ENCODE data around the gene ZMIZ1.

The ZMIZ1 gene

GRCh38 chr10:79178614-79179163, 109.9 kb downstream of the ZMIZ1 start:
- DNase-seq = peak; percentile 95

- peak; percentile 73 for DNase-seq
These were observed 110.6 kb downstream of the ZMIZ1 start for GRCh38 chr10:79179164-79179956.

- DNase-seq = no peak
These were observed 111.2 kb downstream of the ZMIZ1 start for GRCh38 chr10:79179957-79180309.

DNA sequence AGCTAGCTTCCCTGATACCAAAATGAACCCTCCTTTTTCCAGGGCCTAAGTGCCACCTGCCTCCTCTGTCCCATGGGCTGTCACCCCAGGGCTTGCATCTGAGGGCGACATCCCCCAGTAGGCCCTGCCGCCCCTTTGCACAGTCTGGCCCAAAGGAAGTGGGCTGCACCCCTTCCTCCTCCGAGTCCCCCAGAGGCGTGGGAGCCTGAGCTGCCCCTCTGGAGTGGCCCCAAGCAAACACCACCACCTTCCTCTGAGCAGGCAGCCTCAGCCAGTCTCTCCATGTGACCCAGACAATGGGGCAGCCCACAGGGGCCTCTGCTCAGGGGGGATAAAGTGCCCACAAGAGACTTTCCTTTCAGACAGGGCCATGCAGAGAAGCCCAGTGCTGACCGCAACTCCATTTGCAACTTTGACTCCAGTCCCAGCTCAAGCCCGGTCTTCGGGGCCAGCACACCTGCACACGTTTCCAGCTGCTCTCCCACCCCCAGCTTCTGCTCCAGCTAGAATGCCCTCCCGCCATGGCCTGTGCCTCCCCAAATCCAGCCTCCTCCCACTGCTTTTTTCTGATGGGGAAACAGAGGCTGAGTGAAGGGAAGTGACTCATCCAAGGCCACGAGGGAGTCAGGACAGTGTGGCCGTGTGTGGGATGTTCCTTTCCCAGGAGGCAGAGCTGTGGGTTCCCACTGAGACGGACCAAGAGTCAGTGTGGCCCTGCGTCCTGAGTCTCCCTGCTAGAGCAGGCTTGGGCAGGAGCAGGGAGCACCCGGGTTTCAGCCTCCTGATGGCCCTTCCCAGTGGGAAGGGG, 111.9 kb downstream of the ZMIZ1 start:
- no peak for DNase-seq

DNA sequence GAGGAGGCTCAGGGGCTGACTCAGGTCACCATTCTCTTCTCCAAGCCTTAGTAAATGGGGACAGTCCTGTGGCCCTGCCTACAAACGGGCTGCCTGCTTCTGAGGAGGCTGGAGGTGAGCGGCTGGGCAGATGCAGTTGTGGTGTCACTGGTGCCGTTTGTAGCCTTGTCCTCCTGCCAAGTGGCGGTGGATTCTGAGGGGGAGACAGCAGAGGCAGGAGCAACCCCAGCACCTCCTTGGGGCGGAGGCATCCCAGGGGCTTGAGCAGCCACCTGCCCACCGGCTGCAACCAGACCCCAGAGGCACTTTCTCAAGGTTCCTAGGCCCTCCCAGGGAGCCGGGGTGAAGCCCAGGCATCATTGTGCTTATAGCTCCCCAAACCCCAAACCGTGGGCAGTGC, 112.5 kb downstream of the ZMIZ1 start:
- no peak for DNase-seq

- no peak for DNase-seq
These were observed 113.1 kb downstream of the ZMIZ1 start for GRCh38 chr10:79181698-79182521.

GRCh38 chr10:79182781-79183467, 114.2 kb downstream of the ZMIZ1 start:
- no peak for DNase-seq

DNA sequence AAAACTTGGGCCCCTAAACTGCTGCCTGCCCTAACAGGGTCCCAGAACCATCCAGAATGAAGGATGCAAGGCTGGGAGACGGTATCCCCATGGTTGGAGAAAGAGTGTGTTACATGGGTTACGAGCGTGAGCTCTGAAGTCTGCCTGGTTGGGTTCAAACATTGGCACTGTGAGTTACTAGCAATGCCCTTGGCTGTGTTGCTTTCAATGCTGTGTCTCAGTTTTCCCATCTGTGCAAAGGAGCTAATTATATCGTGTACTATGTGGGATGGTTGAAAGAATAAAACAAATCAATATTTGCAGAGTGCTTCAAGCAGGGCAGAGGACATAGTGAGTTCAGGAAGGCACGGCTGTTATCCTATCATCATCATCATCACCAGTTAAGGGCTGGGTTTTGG, 114.7 kb downstream of the ZMIZ1 start:
- no peak for DNase-seq

DNA sequence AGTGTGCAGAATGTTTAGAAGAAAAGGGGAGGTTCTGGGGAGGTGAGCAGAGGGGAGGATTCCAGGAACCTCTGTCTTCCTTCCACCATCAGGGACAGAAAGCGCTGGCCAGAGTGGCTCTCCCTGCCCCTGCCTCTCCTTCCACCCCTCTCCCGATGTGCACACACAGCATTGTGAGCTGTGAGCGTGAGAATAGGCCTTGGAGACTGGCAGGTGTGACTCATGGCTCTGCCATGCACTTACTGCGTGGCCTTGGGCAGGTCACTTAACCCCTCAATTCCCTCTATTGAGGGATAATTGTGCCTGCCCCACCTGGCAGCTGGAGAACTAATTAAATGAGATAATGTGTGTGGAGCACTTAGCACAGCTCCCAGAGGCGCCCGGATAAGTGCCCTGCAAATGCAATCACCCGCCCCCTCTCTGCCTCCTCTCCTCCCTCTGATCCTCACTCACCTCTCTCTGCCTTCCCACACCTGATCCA, 115.4 kb downstream of the ZMIZ1 start:
- peak; percentile 73 for DNase-seq

DNA sequence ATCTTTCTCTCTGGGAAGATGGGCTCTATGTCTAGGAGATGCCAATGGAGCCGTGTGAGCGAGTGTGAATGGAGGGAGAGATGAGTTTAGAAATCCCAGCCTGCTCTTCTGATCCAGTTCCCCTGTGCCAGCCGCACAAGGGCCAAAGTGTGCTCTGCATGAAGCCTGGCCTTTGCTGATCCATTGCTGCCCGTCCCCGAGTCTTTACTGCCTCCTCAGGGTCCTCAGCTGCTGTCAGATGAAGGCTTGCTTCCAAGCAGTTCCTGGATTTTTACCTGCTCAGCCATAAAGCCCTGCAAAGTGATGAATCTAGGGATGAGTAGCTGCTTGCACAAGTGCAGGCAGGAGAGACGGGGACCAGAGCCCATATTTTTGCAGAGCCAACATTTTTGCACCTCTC, 115.9 kb downstream of the ZMIZ1 start:
- DNase-seq = no peak

- no peak for DNase-seq
These were observed 116.5 kb downstream of the ZMIZ1 start for GRCh38 chr10:79185067-79185774.

- no peak for DNase-seq
These were observed 117.1 kb downstream of the ZMIZ1 start for GRCh38 chr10:79185796-79186374.

- no peak for DNase-seq
These were observed 117.8 kb downstream of the ZMIZ1 start for GRCh38 chr10:79186486-79187120.

DNA sequence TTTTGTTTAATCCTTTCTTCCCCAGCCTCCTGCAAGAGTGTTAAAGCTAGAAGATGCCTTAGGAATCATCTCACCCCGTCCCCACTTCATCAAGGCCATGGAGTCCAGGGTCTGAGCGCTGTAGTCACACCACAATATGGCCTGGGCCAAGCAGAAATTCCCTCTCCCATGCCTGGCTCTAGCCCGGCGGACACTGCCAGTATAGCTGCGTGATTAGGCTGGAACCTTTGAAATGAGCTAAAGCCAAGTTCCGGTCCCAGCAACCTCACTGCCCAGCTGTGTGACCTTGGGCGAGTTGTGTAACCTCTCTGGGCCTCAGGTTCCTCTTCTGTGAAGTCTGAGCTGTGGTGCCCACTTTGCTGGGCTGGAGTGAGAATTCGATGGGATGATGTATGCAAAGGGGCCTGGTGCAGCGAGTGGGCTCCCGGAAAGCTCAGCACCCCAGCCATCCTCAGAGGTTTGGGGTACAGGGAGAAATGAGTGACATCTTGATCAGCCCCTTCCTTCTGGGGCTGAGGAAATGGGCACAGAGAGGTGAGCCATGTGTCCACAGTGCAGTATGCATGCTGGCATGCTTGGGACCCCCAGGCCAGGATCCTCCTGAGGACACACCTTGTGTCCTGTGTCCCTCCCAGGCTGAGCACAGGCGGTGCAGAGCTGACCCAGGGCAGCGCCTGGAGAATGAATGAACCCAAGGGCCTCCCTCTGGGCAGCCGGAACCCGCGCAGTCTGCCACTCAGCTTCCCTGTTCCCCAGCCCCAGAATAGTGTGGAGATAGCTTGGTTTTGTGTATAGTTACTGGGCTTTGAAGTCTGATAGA, 118.6 kb downstream of the ZMIZ1 start:
- no peak for DNase-seq

DNA sequence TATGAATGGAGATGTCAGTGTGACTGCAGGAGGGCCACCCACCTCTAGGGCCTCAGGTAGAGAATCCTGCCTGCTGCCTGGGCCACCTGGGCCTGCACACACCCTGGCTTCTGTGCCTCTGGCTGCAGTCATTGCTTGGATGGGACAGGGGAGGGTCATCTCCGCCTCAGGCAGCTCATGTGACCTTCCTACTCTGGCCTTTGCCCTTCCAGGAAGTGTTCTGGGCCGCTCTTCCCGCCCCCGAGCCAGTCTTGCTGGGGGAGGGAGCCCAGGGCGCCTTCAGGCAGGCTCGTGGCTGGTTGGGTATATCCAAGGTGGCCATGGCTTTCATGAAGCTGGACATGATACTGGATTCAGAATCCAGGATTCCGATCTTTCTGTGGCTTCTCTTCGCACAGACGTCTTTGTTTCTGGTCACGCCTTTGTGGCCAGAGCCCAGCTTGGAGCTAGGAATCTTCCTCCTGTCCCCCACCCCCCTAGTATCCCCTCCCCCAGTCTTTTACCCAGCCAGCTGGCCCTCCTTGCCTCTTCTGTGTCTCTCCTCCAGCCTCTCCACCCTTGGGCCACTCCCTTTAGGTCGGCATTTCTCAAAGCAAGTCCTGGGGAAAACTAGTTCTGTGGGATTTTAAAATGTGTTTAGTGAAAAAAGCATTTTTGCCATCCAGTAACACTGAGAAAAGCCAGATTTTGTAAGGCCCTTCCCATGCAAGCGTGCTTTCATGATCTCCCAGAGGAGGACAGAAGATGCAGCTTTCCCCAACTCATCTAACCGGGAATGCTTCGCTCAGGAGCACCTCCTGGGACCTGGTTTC, 119.6 kb downstream of the ZMIZ1 start:
- DNase-seq = peak; percentile 17

GRCh38 chr10:79189181-79189580, 120.4 kb downstream of the ZMIZ1 start:
- DNase-seq = no peak

DNA sequence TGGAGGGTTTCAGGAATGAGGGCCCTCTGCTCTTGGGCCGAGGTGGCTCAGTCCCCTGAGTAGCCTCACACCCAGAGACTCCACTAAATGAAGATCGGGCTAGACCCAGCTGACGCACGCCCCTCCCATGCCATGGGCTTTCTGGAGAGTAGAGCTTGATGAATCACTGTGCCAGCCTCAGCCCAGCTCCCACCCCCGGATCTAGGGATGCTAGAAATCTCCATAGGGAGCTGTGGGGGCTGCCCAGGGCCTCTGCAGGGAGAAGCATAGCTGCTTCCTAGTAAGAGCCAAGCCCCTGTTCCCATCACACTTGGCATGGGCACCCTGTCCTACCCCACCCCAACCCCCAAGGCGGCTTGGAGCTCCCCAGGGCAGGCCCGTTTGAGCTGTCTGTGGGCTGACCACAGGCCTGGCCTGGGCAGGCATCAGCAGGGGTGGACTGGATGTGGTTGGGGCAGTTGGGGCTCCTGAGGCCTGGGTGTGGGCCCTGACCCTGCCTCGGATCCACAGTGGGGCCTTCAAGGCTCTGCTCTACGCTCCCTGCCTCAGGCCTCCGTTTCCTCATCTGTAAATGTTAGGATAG, 121.2 kb downstream of the ZMIZ1 start:
- DNase-seq = no peak

DNA sequence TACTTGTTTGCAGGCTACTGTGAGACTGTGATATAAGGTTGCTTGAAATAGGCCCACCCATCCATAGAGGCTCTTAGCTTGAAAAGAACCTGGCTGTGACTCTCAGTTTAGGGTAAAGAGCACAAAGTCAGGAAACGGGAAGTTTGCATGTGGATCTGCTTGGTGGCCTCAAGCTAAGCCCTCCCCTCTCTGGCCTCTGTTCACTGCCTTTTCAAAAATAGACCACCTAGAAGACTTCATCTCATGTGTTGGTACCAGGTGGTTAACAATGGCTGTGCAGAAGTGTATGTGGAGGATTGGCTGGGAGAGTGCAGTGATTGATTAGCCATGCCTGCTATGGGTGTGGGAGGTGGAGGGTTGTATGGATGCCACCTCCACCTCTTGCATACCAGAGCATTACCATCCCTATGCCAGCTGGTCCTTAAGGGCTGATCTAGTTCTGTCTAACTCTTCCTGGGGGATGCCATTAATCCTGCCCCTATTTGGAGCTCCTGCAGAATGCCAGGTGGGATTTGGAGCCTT, 122.0 kb downstream of the ZMIZ1 start:
- no peak for DNase-seq
